22Rv1 (cell line): ENCODE data around the gene RANBP1.

Experiments
- ZFX ChIP-seq: fragments of 450-650 bp; IDR thresholded peaks from 2 replicates; pipeline ENCODE4 v1.6.1; 2017; ENCODE audit warnings: antibody characterized with exemption, borderline replicate concordance
- TF ChIP-seq, protein P1 (sequence below): fragments of 450-650 bp; IDR thresholded peaks from 2 replicates; pipeline ENCODE4 v1.5.1; 2017; ENCODE audit warnings: mild to moderate bottlenecking

DNA sequence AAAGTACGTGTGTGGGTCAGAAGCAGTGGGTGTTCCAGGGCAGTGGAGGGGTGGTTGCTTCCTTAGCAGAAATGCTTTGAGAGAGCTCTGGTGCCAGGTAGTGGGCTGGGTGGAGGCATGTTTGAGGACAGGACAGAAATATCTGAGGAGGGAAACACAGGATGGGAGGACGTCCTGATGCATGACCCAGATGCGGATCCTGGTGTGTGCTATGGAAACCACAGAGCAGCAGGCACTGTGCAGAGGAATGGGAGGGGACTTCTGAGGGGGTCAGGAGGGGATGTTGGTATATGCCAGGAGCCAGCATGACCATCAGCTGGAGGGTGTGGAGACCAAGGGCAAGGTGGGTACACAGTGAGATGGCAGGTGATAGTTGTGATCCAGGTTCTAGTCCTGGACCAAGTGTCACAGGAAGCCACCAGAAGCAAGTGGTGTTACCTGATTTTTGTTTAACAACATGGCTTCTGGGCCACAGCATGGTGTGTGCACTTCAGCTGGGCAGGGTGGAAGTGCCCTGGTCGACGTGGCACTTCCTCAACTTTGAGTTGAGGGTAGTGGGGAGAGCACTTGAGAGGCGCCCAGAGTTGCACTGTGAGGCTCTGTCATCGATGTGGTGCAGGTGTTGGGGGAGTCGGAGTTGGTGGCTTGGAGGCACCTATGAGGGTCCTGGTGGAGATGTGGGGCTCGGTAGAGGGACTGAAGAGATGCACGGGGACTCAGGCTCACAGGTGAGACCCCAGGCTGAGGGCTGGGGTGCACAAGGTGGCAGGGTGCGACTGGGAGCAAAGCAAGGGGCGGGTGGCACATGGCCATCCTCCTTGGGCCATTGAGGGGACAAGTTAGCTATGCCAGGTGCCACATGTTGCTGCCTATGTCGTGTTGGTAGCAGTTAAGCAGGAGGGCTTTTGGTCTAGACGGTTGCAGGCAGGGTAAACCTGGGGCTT, 28.3 kb upstream of the RANBP1 start:
- TF ChIP-seq, protein P1, sequence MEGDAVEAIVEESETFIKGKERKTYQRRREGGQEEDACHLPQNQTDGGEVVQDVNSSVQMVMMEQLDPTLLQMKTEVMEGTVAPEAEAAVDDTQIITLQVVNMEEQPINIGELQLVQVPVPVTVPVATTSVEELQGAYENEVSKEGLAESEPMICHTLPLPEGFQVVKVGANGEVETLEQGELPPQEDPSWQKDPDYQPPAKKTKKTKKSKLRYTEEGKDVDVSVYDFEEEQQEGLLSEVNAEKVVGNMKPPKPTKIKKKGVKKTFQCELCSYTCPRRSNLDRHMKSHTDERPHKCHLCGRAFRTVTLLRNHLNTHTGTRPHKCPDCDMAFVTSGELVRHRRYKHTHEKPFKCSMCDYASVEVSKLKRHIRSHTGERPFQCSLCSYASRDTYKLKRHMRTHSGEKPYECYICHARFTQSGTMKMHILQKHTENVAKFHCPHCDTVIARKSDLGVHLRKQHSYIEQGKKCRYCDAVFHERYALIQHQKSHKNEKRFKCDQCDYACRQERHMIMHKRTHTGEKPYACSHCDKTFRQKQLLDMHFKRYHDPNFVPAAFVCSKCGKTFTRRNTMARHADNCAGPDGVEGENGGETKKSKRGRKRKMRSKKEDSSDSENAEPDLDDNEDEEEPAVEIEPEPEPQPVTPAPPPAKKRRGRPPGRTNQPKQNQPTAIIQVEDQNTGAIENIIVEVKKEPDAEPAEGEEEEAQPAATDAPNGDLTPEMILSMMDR = no peak
- no peak for TF ChIP-seq ZFX
